Type B pancreatic cell (in vitro differentiated cells): ENCODE measurements around the gene EPSTI1. TPM values are rescaled to one million over a fixed set of nuclear protein-coding genes. Genes with fewer than 3 reads are reported as not detected.
"Not testable (repeated sequence)": the region's sequence is repeated elsewhere in the genome, so short reads cannot be mapped to it uniquely, and the experiment has no call there.

Experiments
- DNase-seq: peaks from one replicate; pipeline ENCODE4 v3.0.0; 2021; ENCODE audit warnings: mixed read lengths; ENCODE audit not compliant: unreplicated experiment; ENCODE audit errors: extremely low spot score
- H3K27ac Mint-ChIP-seq: 2 replicates; pipeline ENCODE4 v1.8.0; 2021; ENCODE audit warnings: mild to moderate bottlenecking, mixed read lengths
- H3K27me3 Mint-ChIP-seq: 2 replicates; pipeline ENCODE4 v1.8.0; 2021; ENCODE audit warnings: mixed read lengths
- H3K36me3 Mint-ChIP-seq: 2 replicates; pipeline ENCODE4 v1.8.0; 2021; ENCODE audit warnings: mixed read lengths
- H3K4me1 Mint-ChIP-seq: one replicate; pipeline ENCODE4 v1.8.0; 2021; ENCODE audit warnings: mixed read lengths; ENCODE audit not compliant: unreplicated experiment
- H3K4me3 Mint-ChIP-seq: 2 replicates; pipeline ENCODE4 v1.8.0; 2021; ENCODE audit warnings: mild to moderate bottlenecking, mixed read lengths
- H3K9me3 Mint-ChIP-seq: 2 replicates; pipeline ENCODE4 v1.8.0; 2021; ENCODE audit warnings: mixed read lengths
- total RNA-seq: library from RNA; stranded (reverse); gene quantifications from 2 replicates; pipeline ENCODE4 v1.2.1, GENCODE V29; 2021; ENCODE audit warnings: low replicate concordance
- TF ChIP-seq, protein P1 (sequence below): fragments of 200-600 bp; sonication (generic); conservative IDR thresholded peaks from 2 replicates; pipeline ENCODE4 v1.5.0; 2021; ENCODE audit warnings: antibody characterized with exemption, mild to moderate bottlenecking

Gene EPSTI1
- total RNA-seq, 1 donor from 2014 or later = 7.9 TPM

DNA sequence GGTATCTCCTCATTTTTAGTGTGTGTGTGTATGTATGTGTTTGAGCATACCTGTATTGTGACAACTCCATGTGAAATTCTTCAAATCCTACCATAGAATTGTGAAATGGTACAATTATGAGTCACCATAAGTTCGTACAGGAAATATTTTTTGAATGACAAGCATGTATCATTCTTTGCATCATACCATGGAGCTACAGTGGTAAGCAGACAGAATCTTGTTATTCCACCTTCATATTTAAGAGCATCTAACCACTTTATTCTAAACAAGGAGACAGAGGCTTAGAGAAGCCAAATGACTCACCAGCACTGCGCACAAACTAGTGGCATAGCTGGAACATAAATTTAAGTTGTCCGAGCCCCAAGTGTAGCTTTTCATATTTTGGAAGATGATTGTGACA lies 4.5 kb upstream of the EPSTI1 start:
- Mint-ChIP-seq H3K4me3 (peak overlapping the region; percentile 52), H3K27me3 (no peaks in the 10 kb centered on the region), H3K36me3 (no peaks in the 10 kb centered on the region), H3K9me3 (peaks cover 5% of the 10 kb centered on the region), H3K4me1 (peaks cover 11% of the 10 kb centered on the region), H3K27ac (peak overlapping the region; percentile 84)
- TF ChIP-seq, protein P1, sequence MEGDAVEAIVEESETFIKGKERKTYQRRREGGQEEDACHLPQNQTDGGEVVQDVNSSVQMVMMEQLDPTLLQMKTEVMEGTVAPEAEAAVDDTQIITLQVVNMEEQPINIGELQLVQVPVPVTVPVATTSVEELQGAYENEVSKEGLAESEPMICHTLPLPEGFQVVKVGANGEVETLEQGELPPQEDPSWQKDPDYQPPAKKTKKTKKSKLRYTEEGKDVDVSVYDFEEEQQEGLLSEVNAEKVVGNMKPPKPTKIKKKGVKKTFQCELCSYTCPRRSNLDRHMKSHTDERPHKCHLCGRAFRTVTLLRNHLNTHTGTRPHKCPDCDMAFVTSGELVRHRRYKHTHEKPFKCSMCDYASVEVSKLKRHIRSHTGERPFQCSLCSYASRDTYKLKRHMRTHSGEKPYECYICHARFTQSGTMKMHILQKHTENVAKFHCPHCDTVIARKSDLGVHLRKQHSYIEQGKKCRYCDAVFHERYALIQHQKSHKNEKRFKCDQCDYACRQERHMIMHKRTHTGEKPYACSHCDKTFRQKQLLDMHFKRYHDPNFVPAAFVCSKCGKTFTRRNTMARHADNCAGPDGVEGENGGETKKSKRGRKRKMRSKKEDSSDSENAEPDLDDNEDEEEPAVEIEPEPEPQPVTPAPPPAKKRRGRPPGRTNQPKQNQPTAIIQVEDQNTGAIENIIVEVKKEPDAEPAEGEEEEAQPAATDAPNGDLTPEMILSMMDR = no peak
- no peak for DNase-seq

DNA sequence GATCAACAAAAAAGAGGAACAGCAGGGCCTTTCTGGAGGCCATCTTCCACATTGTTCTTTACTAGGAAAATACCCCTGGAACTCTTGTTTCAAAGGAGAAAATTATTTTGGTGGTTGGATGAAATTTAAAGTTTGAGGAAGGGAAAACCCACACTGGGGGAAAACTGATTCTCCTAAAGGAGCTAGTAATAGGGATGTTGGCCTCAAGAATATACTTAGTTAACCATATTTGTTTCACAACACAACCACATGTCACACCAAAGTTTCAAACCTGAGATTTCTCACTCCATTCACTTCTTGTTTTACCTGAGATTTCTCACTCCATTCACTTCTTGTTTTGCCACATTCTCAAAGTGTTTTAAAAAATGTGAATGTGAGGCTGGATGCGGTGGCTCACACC lies 2.8 kb upstream of the EPSTI1 start:
- no peak for DNase-seq

DNA sequence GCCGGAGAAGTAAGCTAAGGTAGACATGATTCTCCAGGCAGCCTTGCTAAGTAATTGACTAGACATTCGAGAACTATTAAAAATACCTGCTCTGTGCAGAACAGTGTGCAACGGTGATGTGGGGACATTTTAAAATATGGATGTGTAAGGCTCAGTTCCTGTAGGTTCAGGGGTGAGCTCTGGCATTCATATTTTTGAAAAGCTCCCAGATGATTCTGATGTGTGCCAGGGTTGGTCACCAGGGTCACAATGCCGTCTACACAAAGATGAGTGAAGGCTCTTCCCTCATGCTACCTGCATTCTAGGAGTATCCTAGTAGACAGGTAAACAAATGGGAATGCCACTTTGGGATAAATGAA lies 702 bp upstream of the EPSTI1 start:
- TF ChIP-seq, protein P1 = no peak

More for the DNA sequence above, 2.8 kb upstream of the EPSTI1 start:
- TF ChIP-seq, protein P1 = no peak
- H3K27me3 Mint-ChIP-seq = no peaks in the 10 kb centered on the region
- no peak overlapping the region for H3K4me3 Mint-ChIP-seq
- H3K27ac Mint-ChIP-seq = no peak overlapping the region
- peaks cover 4% of the 10 kb centered on the region for H3K9me3 Mint-ChIP-seq
- H3K36me3 Mint-ChIP-seq = no peaks in the 10 kb centered on the region
- peaks cover 24% of the 10 kb centered on the region for H3K4me1 Mint-ChIP-seq

DNA sequence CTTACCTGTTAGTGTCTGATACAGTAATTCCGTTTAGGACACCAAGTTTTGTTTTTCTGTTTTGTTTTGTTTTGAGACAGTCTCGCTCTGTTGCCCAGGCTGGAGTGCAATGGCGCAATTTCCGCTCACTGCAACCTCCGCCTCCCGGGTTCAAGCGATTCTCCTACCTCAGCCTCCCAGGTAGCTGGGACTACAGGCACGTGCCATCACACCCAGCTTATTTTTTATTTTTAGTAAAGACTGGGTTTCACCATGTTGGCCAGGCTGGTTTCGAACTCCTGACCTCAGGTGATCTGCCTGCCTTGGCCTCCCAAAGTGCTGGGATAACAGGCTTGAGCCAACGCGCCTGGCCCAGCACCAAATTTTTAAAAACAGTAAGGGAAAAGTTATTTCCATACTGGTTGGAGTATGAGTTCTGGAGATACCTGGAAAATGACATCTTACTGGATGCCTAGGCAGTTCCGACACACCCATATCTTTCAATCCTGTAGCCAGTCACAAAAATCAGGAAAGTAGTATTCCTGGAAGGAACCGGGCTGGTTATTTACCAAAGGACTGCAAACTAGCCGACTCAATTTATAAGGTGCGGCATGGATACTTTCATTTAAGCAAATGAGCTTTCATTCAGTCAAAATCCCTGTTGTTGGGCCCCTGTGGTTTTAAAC lies 676 bp downstream of the EPSTI1 start:
- H3K9me3 Mint-ChIP-seq, H3K27me3 Mint-ChIP-seq, H3K36me3 Mint-ChIP-seq, DNase-seq: not testable (repeated sequence)
- peak overlapping the region; percentile 93 for H3K27ac Mint-ChIP-seq
- peak overlapping the region; percentile 88 for H3K4me3 Mint-ChIP-seq
- H3K4me1 Mint-ChIP-seq = peaks cover 25% of the 10 kb centered on the region

More for the DNA sequence above, 702 bp upstream of the EPSTI1 start:
- H3K27ac Mint-ChIP-seq = peak overlapping the region; percentile 93
- peaks cover 4% of the 10 kb centered on the region for H3K9me3 Mint-ChIP-seq
- H3K27me3 Mint-ChIP-seq = no peaks in the 10 kb centered on the region
- no peak for DNase-seq
- H3K36me3 Mint-ChIP-seq = no peaks in the 10 kb centered on the region
- peak overlapping the region; percentile 88 for H3K4me3 Mint-ChIP-seq
- peaks cover 25% of the 10 kb centered on the region for H3K4me1 Mint-ChIP-seq

DNA sequence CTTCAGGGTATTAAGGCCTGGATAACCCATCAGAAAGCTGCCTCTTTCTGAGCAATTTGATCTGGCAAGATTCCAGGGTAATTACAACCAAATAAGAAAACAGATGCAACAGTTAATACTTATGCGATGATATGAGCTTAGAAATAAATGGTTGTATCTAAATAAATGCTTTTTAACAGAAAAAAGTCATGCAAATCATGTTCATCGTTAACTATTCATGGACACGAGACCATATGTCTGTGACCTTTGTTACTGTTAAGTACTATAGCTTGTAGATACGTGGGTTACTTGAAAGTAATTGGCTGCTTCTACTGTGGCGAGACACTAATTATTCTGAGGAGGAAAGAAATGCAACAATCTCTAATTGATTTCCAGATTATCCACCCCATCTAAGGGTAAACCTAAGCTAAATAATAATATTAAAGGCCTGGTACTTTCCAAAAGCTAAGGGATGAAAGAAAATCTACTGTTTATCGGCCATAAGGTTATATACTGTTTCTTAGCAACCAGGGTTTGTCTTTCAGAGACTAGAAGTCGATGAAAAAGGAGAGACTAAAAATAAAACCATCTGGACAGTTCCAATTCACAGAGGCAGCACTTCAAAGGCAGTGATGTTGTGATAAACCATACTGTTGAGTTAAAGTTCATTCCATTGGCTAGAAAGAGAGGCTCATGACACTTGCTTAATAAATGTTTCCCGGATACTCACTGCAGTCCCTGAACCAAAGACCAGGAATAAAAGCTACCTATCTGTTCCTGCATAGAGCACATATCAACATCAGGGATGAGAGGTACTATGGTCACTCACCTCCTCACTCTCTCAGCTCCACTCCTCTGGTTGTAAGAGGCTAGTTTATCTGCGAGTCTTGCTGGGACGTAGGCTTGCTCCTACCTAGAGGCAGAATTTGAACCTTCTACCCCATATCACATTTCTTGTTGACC lies 1.5 kb downstream of the EPSTI1 start:
- no peaks in the 10 kb centered on the region for H3K36me3 Mint-ChIP-seq
- H3K9me3 Mint-ChIP-seq = no peaks in the 10 kb centered on the region
- no peaks in the 10 kb centered on the region for H3K27me3 Mint-ChIP-seq
- H3K27ac Mint-ChIP-seq = peak overlapping the region; percentile 93
- TF ChIP-seq, protein P1 = no peak
- no peak for DNase-seq
- H3K4me1 Mint-ChIP-seq = peaks cover 25% of the 10 kb centered on the region
- H3K4me3 Mint-ChIP-seq = peak overlapping the region; percentile 88

DNA sequence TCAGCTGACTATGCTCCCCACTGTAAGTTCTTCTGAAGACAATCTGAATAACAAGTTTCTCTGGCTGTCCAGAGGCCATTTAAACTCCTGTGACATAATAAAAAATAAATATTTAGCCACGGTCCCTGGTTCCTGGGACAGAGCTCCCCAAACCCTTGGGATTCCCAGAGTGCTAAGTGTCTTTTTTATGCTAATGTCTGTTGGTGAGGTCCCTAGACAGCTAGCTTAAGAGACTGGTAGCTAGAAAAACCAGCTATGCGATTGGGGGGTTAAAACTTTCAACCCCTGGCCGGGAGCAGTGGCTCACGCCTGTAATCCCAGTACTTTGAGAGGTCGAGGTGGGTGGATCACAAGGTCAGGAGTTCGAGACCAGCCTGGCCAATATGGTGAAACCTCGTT lies 5.9 kb downstream of the EPSTI1 start:
- no peak for DNase-seq
- peaks cover 25% of the 10 kb centered on the region for H3K4me1 Mint-ChIP-seq
- TF ChIP-seq, protein P1 = no peak
- peaks cover 4% of the 10 kb centered on the region for H3K9me3 Mint-ChIP-seq
- H3K4me3 Mint-ChIP-seq = no peak overlapping the region
- H3K27me3 Mint-ChIP-seq = no peaks in the 10 kb centered on the region
- H3K27ac Mint-ChIP-seq = no peak overlapping the region
- H3K36me3 Mint-ChIP-seq = no peaks in the 10 kb centered on the region
